Stimulated activated CD4-positive, alpha-beta T cell treated with anti-CD3 and anti-CD28 coated beads, Interleukin-4, amount 100 ng/mL, for 24 hours (primary cell): ENCODE results near the gene RUNX3.

Experiments
- DNase-seq: peaks from one replicate; pipeline ENCODE4 v3.0.0-alpha.2; 2020

Gene RUNX3

GRCh38 chr1:24945354-24946326 lies 15.6 kb upstream of the RUNX3 start:
- DNase-seq, result no peak

DNA sequence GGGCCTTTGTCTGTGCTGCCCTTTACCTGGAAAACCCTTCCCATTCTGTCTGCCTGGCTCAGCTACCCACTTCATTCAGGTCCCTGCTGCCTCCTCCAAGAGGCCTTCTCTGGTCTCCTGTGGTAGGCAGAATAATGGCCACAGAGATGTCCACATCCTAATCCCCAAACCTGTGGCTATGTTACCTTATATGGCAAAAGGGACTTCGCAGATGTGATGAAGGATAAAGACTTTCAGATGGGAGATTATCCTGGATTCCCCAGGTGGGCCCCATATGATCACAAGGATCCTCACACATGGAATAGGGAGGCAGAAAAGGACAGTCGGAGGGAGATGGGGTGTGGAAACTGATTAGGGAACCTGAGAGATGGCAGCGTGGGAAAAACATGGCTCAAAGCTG lies 14.2 kb upstream of the RUNX3 start:
- no peak for DNase-seq

- DNase-seq, result no peak
Measured at GRCh38 chr1:24942789-24943188, 12.7 kb upstream of the RUNX3 start.

DNA sequence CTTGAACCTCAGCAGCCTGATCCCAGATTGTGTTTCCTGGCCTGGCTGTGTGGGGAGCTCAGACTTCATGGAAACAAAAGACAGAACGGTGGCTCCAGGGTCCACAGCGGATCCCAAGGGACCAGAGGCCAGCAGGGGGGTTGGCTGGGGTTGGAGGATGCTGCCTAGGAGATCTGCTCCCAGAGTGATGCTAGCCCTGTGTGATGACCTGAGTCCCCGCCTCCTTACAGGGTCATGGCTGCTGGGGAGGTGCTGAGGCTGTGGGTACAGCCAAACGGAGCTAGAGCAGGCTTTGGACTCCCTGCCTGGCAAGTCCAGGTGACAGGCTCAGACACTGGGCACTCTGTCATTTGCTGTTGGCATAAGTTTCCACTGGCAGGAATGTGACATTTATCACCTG lies 11.5 kb upstream of the RUNX3 start:
- no peak for DNase-seq

DNA sequence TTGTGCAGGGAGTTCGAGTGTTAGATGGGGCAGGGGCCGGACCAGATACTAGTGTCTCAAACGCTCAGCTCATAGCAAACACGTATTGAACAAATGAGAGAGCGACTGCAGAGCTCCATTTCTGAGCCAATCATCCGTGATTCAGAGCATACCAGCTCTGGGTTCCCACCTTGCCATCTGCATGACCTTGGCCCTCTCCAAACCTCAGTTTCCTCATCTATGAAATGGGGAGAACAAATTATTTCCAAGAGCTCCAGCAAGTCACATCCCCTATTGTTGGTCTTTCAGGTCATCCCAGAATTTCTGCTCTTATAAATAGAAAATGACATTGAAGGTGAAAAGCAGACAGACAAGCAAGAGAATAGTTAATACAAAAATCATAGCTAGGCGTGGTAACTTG lies 10.2 kb upstream of the RUNX3 start:
- no peak for DNase-seq

DNA sequence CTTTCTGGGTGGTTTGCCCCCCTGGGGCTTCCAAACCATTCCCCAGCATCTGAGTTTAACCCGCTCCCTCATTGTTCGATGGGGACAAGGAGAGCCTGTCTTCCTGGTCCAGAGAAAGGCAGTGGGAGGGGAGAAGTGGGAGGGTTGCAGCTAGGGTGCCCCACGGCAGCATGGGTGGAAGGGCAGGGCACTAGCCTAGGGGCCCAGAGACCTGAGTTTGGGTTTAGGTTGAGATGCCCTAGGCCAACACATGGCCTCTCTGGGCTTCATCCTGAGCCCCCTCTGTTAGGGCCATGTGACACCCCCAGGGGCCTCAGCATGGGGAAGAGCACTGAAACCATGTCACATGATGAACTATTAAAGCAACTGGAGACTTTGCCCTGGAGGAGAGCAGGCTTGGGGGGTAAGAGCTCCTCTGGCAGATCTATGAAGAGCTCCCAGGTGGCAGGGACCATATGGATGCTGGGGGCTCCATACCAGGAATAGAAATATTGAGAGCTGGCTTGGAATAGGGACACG lies 9.7 kb upstream of the RUNX3 start:
- no peak for DNase-seq

DNA sequence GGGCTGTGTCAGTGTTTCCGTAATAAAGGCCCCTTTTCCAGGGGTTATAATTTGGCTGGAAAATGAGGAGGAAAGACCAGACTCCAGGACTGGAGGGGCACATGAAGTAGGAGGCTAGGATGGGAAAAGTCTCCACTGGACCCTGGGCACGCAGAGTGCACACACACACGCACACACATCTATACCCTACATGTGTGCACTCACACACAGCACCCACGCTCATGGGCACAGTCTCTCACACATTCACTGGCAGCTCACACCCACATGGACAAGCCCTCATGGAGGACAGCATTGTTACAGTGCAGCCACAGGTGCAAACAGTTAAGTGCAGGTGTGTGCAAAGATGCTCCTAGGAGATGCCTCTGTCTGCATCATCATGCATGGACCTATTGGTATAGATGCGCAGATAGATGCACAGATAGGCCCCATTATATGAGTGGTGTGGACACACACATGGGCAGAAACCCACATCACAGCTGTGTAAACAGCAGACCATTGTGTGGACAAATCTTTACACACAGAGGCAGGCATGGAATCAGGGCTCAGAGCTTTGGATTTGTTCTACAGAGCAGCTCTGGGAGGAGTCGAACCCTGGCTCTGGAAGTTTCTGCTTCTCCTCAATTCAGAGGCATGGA lies 9.1 kb upstream of the RUNX3 start:
- no peak for DNase-seq

GRCh38 chr1:24938276-24938675 lies 8.2 kb upstream of the RUNX3 start:
- DNase-seq, result no peak

- no peak for DNase-seq
Measured at GRCh38 chr1:24936684-24937083, 6.6 kb upstream of the RUNX3 start.

GRCh38 chr1:24935615-24936484 lies 5.8 kb upstream of the RUNX3 start:
- no peak for DNase-seq

GRCh38 chr1:24935196-24935526 lies 5.1 kb upstream of the RUNX3 start:
- no peak for DNase-seq

DNA sequence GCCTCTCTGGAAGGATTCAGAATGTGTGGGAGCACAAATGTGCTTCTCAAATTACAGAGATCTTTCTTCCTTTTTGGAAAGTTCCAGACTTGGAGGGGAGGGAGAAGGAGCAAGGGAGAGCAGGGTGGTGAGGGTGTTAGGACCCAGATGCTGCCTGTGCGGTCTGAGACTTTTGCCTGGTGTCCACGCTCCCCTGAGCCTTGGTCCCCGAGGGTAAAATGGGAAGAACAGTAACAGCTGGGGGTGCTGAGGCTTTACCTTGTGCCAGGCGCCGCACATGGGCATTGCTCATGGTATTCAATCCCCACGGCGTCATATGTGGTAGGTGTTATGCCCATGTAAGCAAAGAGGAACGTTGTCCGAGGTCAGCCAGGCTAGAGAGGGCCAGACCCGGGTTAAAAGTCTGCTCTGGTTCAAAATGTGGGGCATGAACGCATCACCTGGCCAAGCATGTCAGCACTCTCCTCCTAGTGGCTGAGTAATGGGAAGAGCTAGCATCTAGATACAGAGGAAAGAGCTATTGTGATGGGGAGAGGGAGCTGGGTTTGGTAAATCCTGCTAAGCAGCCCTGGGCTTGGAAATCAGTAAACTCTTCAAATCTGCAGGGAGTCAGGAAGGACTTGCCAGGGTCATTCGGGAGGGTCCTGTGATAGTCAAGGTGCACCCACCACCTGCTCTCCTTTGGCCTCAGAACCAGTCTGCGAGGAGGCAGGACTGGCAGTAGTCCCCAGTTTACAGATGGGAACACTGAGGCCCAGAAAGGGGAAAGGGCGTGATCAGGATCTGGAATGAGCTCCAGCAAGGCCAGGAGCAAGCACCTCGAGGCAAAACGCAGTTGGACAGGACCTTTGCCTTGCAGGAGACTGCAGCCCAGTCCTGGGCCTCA lies 4.5 kb upstream of the RUNX3 start:
- no peak for DNase-seq

GRCh38 chr1:24933468-24933867 lies 3.4 kb upstream of the RUNX3 start:
- DNase-seq, result no peak

DNA sequence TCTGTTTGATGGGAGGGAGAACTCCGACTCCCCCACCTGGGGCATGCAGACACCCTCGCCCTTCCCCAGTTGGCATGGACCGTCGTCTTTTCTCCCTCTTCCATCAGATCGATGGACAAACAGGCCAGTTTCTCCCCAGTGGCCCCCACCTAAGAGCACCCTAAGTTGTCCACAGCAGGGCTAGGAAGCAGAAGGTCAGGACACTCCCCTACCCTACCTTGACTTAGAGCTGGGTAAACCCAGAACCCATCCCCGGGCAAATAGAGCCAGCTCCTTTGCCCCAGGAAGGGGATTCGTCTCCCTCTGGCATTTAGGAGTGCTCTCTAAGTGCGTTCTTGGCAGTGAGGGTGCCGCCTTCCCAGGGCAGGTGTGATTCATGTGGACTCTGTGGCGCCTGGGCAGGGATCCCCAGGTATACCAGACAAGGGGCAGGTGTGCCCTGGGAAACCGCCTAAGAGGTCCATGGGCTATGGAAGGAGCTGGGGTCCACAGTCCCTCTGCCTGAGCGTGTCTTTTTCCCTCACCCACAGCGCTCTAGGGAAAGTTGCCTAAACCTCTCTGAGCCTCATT lies 2.7 kb upstream of the RUNX3 start:
- no peak for DNase-seq

- peak; percentile 58 for DNase-seq
Measured at GRCh38 chr1:24932284-24932683, 2.2 kb upstream of the RUNX3 start.

DNA sequence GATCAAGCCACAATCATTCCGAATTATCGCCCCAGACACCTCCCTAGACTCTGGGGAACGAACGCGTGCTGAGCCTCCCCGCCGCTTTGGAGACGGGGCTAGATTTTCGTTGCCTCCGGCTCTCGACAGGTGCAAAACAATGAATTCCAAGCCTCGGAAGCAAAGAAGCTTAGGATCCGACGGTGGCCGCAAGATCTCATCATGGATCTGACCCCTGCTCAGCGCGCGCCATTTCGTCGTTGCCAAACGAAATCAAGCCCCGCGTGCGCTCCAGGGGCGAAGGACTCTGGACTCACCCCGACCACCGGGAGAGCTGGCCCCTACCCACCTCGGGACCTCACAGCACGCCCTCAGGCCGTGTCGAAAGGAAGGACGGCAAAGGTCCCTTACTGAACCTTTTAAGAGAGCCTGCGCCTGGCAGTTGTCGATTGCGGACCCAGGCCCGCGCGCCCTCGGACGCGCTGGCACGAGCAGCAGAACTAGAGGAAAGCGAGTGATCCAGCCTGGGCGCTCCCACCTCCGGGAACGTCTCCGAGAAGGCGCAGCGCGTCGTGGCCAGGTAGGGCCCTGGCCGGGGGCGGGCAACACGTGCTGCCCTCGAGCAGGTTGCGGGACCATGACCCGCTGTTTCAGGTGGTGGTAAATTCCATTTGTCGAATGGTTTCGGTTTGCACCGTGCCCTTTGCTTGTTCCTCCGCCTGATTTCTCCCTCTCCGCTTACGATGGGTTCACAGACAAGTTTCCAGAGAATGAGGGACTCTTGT lies 1.6 kb upstream of the RUNX3 start:
- DNase-seq, result no peak

DNA sequence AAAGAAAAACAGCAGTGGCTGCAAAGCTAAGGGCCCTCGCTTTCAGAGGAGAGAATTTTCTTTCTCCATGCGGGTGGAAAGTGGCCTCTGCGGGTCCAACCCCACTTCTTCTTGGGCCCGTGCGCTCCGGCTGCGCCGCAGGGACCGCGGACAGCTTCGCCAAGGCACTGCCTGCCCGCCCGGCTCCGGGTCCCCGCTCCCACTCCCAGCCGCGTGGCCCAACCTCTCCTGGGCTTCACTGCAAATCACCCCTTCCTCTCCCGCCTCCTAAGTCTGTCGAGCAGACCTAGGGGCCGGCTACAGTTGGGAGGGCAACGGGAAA lies 1.0 kb upstream of the RUNX3 start:
- no peak for DNase-seq

GRCh38 chr1:24929398-24930259 lies 447 bp downstream of the RUNX3 start:
- DNase-seq, result peak; percentile 54

- peak; percentile 57 for DNase-seq
Measured at GRCh38 chr1:24928689-24929397, 1.2 kb downstream of the RUNX3 start.
